Pons (tissue), 1 donor: ENCODE measurements around the gene PIEZO1.
"Not testable (repeated sequence)": the region's sequence is repeated elsewhere in the genome, so short reads cannot be mapped to it uniquely, and the experiment has no call there.

Source experiments
- DNase-seq: peaks from one replicate; pipeline ENCODE4 v3.0.0-alpha.2; 2016; ENCODE audit warnings: low spot score

Gene PIEZO1

GRCh38 chr16:88686439-88687253 is 98.4 kb downstream of the PIEZO1 start, which contains the start of gene SNAI3:
TSS of gene SNAI3 (minus strand) at chr16:88686507. CDS start at chr16:88686406, 101 bp downstream.
- peak; percentile 44 for DNase-seq

- DNase-seq: no peak
These were observed 99.0 kb downstream of the PIEZO1 start for GRCh38 chr16:88686062-88686438.

GRCh38 chr16:88685156-88686061 is 99.6 kb downstream of the PIEZO1 start:
- DNase-seq: no peak

- DNase-seq: no peak
These were observed 100.4 kb downstream of the PIEZO1 start for GRCh38 chr16:88684569-88685155.

- peak; percentile 81 for DNase-seq
These were observed 103.1 kb downstream of the PIEZO1 start for GRCh38 chr16:88681709-88682451.

- DNase-seq: no peak
These were observed 103.8 kb downstream of the PIEZO1 start for GRCh38 chr16:88681084-88681680.

GRCh38 chr16:88680554-88681083 is 104.4 kb downstream of the PIEZO1 start:
- no peak for DNase-seq

GRCh38 chr16:88678224-88678979 is 106.6 kb downstream of the PIEZO1 start:
- DNase-seq: no peak

- no peak for DNase-seq
These were observed 107.3 kb downstream of the PIEZO1 start for GRCh38 chr16:88677721-88678120.

GRCh38 chr16:88676502-88677242 is 108.3 kb downstream of the PIEZO1 start:
- DNase-seq: no peak

GRCh38 chr16:88673716-88674379 is 111.2 kb downstream of the PIEZO1 start:
- DNase-seq: no peak

- DNase-seq: no peak
These were observed 112.2 kb downstream of the PIEZO1 start for GRCh38 chr16:88672776-88673175.

- DNase-seq: no peak
These were observed 113.2 kb downstream of the PIEZO1 start for GRCh38 chr16:88671806-88672205.

- no peak for DNase-seq
These were observed 115.0 kb downstream of the PIEZO1 start for GRCh38 chr16:88669980-88670379.

- not testable (repeated sequence) for DNase-seq
These were observed 115.5 kb downstream of the PIEZO1 start for GRCh38 chr16:88669493-88669892.

GRCh38 chr16:88667461-88667860 is 117.6 kb downstream of the PIEZO1 start:
- DNase-seq: no peak

- no peak for DNase-seq
These were observed 119.5 kb downstream of the PIEZO1 start for GRCh38 chr16:88665570-88665969.
